Measurements from ENCODE around the gene CCDC186.

DNA sequence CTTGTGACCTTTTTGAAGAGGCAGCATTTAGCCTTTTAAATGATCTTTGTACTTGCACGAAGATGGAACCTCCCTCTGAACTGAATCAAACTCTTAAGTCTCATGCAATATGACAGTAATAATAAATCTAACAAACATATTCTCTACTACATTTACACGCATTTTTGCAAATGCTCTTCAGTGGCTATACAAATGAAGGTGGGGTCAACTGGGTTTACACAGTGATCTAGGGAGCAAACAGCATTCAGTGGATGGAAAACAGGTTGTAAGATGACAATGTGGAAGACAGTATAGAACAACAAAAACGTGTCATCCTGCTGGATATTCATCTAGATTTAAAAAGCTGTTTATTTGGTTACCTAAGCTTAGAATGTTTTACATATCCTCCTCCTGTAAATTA is 7.5 kb downstream of the CCDC186 start:
- no peak for TF ChIP-seq POLR2A (IDR thresholded peaks at IDR 0.05; ENCODE audit: low read length)
- no peak for TF ChIP-seq MAFK (IDR thresholded peaks at IDR 0.05; ENCODE audit: partially characterized antibody)
- no peak for TF ChIP-seq SMC3 (IDR thresholded peaks at IDR 0.05)
- TF ChIP-seq, protein P1, sequence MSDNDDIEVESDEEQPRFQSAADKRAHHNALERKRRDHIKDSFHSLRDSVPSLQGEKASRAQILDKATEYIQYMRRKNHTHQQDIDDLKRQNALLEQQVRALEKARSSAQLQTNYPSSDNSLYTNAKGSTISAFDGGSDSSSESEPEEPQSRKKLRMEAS (IDR thresholded peaks at IDR 0.05): no peak
